Body of pancreas (tissue), 4 donors: ENCODE measurements around the gene GANAB. TPM values are rescaled to one million over a fixed set of nuclear protein-coding genes. Genes with fewer than 3 reads are reported as not detected.

Experiments used
- ATAC-seq: fragments of 150-250 bp; one replicate; pipeline ENCODE4 v1.9.1; 2016
- DNase-seq, 4 donors: peaks; one replicate each; pipeline ENCODE4 v3.0.0-alpha.2; 2019
- H3K27ac ChIP-seq, 4 donors: fragments of 200-600 bp; sonication (generic); 1 replicate in 3 of 4; 2 replicates in 1 of 4; pipeline versions ENCODE4 v1.5.1 to v1.6.1; 2016 to 2019; ENCODE audit warnings: mild to moderate bottlenecking in 1 of 4, mixed read lengths in 1 of 4, moderate library complexity in 1 of 4
- H3K27me3 ChIP-seq, 2 donors: fragments of 200-600 bp; sonication (generic); one replicate each; pipeline ENCODE4 v1.6.0; 2016; ENCODE audit warnings: mild to moderate bottlenecking in 1 of 2
- H3K36me3 ChIP-seq, 2 donors: fragments of 200-600 bp; sonication (generic); replicated peaks in 1 of 2; 2 replicates each; pipeline ENCODE4 v1.5.1; 2016; ENCODE audit warnings: low read depth in 2 of 2; ENCODE audit not compliant: insufficient read depth in 1 of 2
- H3K4me1 ChIP-seq: fragments of 200-600 bp; sonication (generic); one replicate; pipeline ENCODE4 v1.6.0; 2016
- H3K4me3 ChIP-seq, 2 donors: fragments of 200-600 bp; sonication (generic); 1 replicate in 1 of 2; 2 replicates in 1 of 2; pipeline ENCODE4 v1.5.1; 2016 to 2019
- H3K9me3 ChIP-seq, 3 donors: fragments of 200-600 bp; sonication (generic); 1 replicate in 2 of 3; 2 replicates in 1 of 3; pipeline ENCODE4 v1.5.1; 2016
- CTCF ChIP-seq, 7 experiments: fragments of 450-650 bp in 4 of 7; fragments of 200-600 bp in 3 of 7; sonication (generic) in 3 of 7; IDR thresholded peaks; one replicate each; pipeline ENCODE4 v1.5.1; 2016 to 2019; ENCODE audit warnings: antibody characterized with exemption in 7 of 7
- POLR2A ChIP-seq, 3 donors: fragments of 450-650 bp; IDR thresholded peaks; one replicate each; pipeline ENCODE4 v1.6.1; 2016; ENCODE audit warnings: antibody characterized with exemption in 3 of 3, mild to moderate bottlenecking in 2 of 3
- WGBS, 2 donors: methylation state at CpG; one replicate each; pipeline ENCODE4 v1.1.5; 2017; 5-methylcytosine and 5-hydroxymethylcytosine counted together
- intact Hi-C: fragments of 100-400 bp; cut with DNase I; formaldehyde crosslinking; loops from one replicate; pipeline ENCODE4 v1.15.1; 2023
- total RNA-seq, 2 donors: library from RNA; depleted of rRNA; stranded (reverse); fragments of >200 nt; gene quantifications; one replicate each; pipeline ENCODE4 v1.1.0, GENCODE V29; 2016

Gene GANAB
- total RNA-seq, 2 donors from 2014 or later: 62.3 to 64.9 TPM

- Histone ChIP-seq H3K9me3 (no peaks in the 10 kb centered on the region), H3K4me1 (peaks cover 34% of the 10 kb centered on the region), H3K27ac (peak overlapping the region; percentile 84 to 97 (median 90)), H3K4me3 (peak overlapping the region; percentile 61 to 91), H3K36me3 (peaks cover 0 to 8% of the 10 kb centered on the region in 2 donors), H3K27me3 (no peaks in the 10 kb centered on the region)
- DNase-seq (peak; percentile 63 to 84 (median 74)), ATAC-seq (peak; percentile 52)
- intact Hi-C loops: no loop called here
- WGBS, 2 donors: 6 to 100% methylated on average over 1 to 92 of the region's 96 CpGs
- TF ChIP-seq POLR2A (IDR thresholded peaks at IDR 0.05) (no peak), CTCF (IDR thresholded peaks at IDR 0.05) (peak in 2 of 7 experiments; percentile 10 to 14)
Measured at GRCh38 chr11:62602141-62603071, 44.0 kb downstream of the GANAB start.

- intact Hi-C loops: no loop called here
- H3K36me3 ChIP-seq: peaks cover 0 to 10% of the 10 kb centered on the region in 2 donors
Measured at GRCh38 chr11:62601372-62602140, 44.9 kb downstream of the GANAB start, which contains the start of gene MTA2. Gene MTA2 (minus strand): TSS chr11:62601865. CDS start chr11:62601450, 415 bp downstream.

GRCh38 chr11:62601122-62601371 lies 45.4 kb downstream of the GANAB start:
- 0 to 1% methylated on average over 16 to 30 of the region's 30 CpGs for WGBS, 2 donors

More at GRCh38 chr11:62601372-62602140, 44.9 kb downstream of the GANAB start, which contains the start of gene MTA2:
- H3K4me3 ChIP-seq: peak within 1 kb of the TSS; percentile 61 to 91
- peak; percentile 92 for ATAC-seq
- no peaks in the 10 kb centered on the region for H3K27me3 ChIP-seq
- H3K9me3 ChIP-seq: no peaks in the 10 kb centered on the region
- TF ChIP-seq CTCF (IDR thresholded peaks at IDR 0.05): peak in 1 of 7 experiments; percentile 8
- peak; percentile 20 to 72 (median 72) for TF ChIP-seq POLR2A (IDR thresholded peaks at IDR 0.05)
- WGBS, 2 donors: 0% methylated on average over 14 to 73 of the region's 83 CpGs
- peak; percentile 98 to 99 (median 99) for DNase-seq
- H3K4me1 ChIP-seq: peaks cover 34% of the 10 kb centered on the region
- H3K27ac ChIP-seq: peak within 1 kb of the TSS; percentile 84 to 97 (median 90)

More at GRCh38 chr11:62601122-62601371, 45.4 kb downstream of the GANAB start:
- Histone ChIP-seq H3K27ac (peak overlapping the region; percentile 84 to 97 (median 90)), H3K27me3 (no peaks in the 10 kb centered on the region), H3K4me3 (peak overlapping the region; percentile 61 to 91), H3K36me3 (peaks cover 0 to 12% of the 10 kb centered on the region in 2 donors), H3K9me3 (no peaks in the 10 kb centered on the region), H3K4me1 (peaks cover 34% of the 10 kb centered on the region)
- ATAC-seq (peak; percentile 4), DNase-seq (peak; percentile 48 to 51 (median 50))
- intact Hi-C loops: no loop called here
- TF ChIP-seq POLR2A (IDR thresholded peaks at IDR 0.05) (no peak), CTCF (IDR thresholded peaks at IDR 0.05) (no peak)
